B cell (primary cell): Measurements from ENCODE around the gene DCST2. TPM values are rescaled to one million over a fixed set of nuclear protein-coding genes. Genes with fewer than 3 reads are reported as not detected.

ENCODE experiments used
- ATAC-seq: fragments of 200-7000 bp; cut with Tn5 transposase; one replicate; pipeline ENCODE4 v1.10.0; 2021; ENCODE audit warnings: low read depth, mild to moderate bottlenecking, moderate number of reproducible peaks, moderate library complexity
- CTCF ChIA-PET: fragments of 350-600 bp; sonication (Branson Sonifier 250); formaldehyde crosslinking; loops from one replicate; lab custom pipeline; 2021; ENCODE audit warnings: antibody characterized with exemption, inconsistent platforms; lab: Charles Lee
- POLR2A ChIA-PET: fragments of 350-600 bp; sonication (Branson Sonifier 250); formaldehyde crosslinking; loops from one replicate; lab custom pipeline; 2021; ENCODE audit warnings: antibody characterized with exemption; lab: Charles Lee
- DNase-seq: peaks from one replicate; pipeline ENCODE4 v3.0.0; 2013
- H2AFZ ChIP-seq: 2 replicates; pipeline ENCODE4 v1.6.1; 2012; ENCODE audit warnings: mild to moderate bottlenecking, low read depth, low read length; ENCODE audit not compliant: insufficient read depth, poor library complexity, severe bottlenecking
- H3K27ac ChIP-seq, 2 donors: 1 replicate in 1 of 2; 2 replicates in 1 of 2; pipeline ENCODE4 v1.5.1; 2012 to 2013; ENCODE audit warnings: low read length in 2 of 2, mild to moderate bottlenecking in 2 of 2, moderate library complexity in 1 of 2
- H3K27me3 ChIP-seq, 4 experiments: fragments of 200-600 bp in 1 of 4; sonication (generic) in 1 of 4; replicated peaks in 1 of 4; 1 replicate in 2 of 4; 2 replicates in 2 of 4; pipeline versions ENCODE4 v1.6.1 to v1.7.0; 2013 to 2016; ENCODE audit warnings: low read length in 3 of 4, mild to moderate bottlenecking in 2 of 4, mixed read lengths in 1 of 4, moderate library complexity in 1 of 4; ENCODE audit not compliant: insufficient read depth in 4 of 4, control insufficient read depth in 3 of 4; ENCODE audit errors: control extremely low read depth in 1 of 4
- H3K36me3 ChIP-seq, 2 experiments: replicated peaks in 1 of 2; 1 replicate in 1 of 2; 2 replicates in 1 of 2; pipeline versions ENCODE4 v1.6.1 to v1.7.1; 2013; ENCODE audit warnings: low read length in 1 of 2; ENCODE audit not compliant: insufficient read depth in 2 of 2, control insufficient read depth in 1 of 2; ENCODE audit errors: control extremely low read depth in 1 of 2, extremely low read depth in 1 of 2
- H3K4me1 ChIP-seq, 2 donors: fragments of 200-600 bp in 1 of 2; sonication (generic) in 1 of 2; 1 replicate in 1 of 2; 2 replicates in 1 of 2; pipeline versions ENCODE4 v1.5.1 to v1.6.1; 2013 to 2017; ENCODE audit warnings: low read length in 2 of 2; ENCODE audit not compliant: control insufficient read depth in 2 of 2, insufficient read depth in 2 of 2
- H3K4me2 ChIP-seq: replicated peaks from 2 replicates; pipeline ENCODE3; 2012; ENCODE audit warnings: mild to moderate bottlenecking, low read depth, low read length; ENCODE audit not compliant: poor library complexity, severe bottlenecking
- H3K4me3 ChIP-seq, 5 experiments: fragments of 200-600 bp in 1 of 5; sonication (generic) in 1 of 5; 1 replicate in 3 of 5; 2 replicates in 2 of 5; pipeline versions ENCODE4 v1.5.1 to v1.7.0; 2011 to 2016; ENCODE audit warnings: low read length in 4 of 5, mild to moderate bottlenecking in 4 of 5, low read depth in 2 of 5, control low read depth in 1 of 5, moderate library complexity in 1 of 5; ENCODE audit not compliant: insufficient read depth in 1 of 5; ENCODE audit errors: control extremely low read depth in 1 of 5, extremely low read depth in 1 of 5
- H3K79me2 ChIP-seq: fragments of 200-600 bp; sonication (generic); one replicate; pipeline ENCODE4 v1.6.0; 2016; ENCODE audit warnings: low read length; ENCODE audit not compliant: control insufficient read depth, insufficient read depth
- H3K9ac ChIP-seq: fragments of 200-600 bp; sonication (generic); 2 replicates; pipeline ENCODE4 v1.6.1; 2017; ENCODE audit warnings: mild to moderate bottlenecking, low read length, moderate library complexity
- H3K9me3 ChIP-seq, 3 donors: one replicate each; pipeline versions ENCODE4 v1.6.1 to v1.7.1; 2013; ENCODE audit warnings: low read length in 2 of 3; ENCODE audit not compliant: control insufficient read depth in 2 of 3, insufficient read depth in 1 of 3; ENCODE audit errors: control extremely low read depth in 1 of 3
- H4K20me1 ChIP-seq: 2 replicates; pipeline ENCODE4 v1.6.0; 2012; ENCODE audit warnings: mild to moderate bottlenecking, low read length; ENCODE audit not compliant: insufficient read depth, control insufficient read depth, poor library complexity, severe bottlenecking
- H3K27ac Mint-ChIP-seq: one replicate; pipeline ENCODE4 v1.8.0; 2021; ENCODE audit warnings: mixed read lengths
- H3K27me3 Mint-ChIP-seq: one replicate; pipeline ENCODE4 v1.8.0; 2021; ENCODE audit warnings: mixed read lengths
- H3K4me1 Mint-ChIP-seq: one replicate; pipeline ENCODE4 v1.8.0; 2021; ENCODE audit warnings: mixed read lengths
- H3K4me3 Mint-ChIP-seq: one replicate; pipeline ENCODE4 v1.8.0; 2021; ENCODE audit warnings: mixed read lengths
- H3K9me3 Mint-ChIP-seq: one replicate; pipeline ENCODE4 v1.8.0; 2022; ENCODE audit warnings: mixed read lengths; ENCODE audit not compliant: insufficient read depth
- EZH2 ChIP-seq: IDR thresholded peaks from 2 replicates; pipeline ENCODE4 v1.6.1; 2012; ENCODE audit warnings: borderline replicate concordance, low read depth, mild to moderate bottlenecking, moderate library complexity, low read length; ENCODE audit not compliant: insufficient read depth, poor library complexity, severe bottlenecking
- WGBS: methylation state at CpG from one replicate; pipeline ENCODE4 v1.1.5; 2013; ENCODE audit warnings: missing lambda C conversion rate; ENCODE audit not compliant: insufficient coverage; 5-methylcytosine and 5-hydroxymethylcytosine counted together
- intact Hi-C: fragments of 100-400 bp; cut with micrococcal nuclease; formaldehyde crosslinking; loops from one replicate; pipeline ENCODE4 v1.10.0; 2022
- polyA plus RNA-seq: library from polyadenylated mRNA; depleted of rRNA; stranded (reverse); fragments of >200 nt; gene quantifications from 2 replicates; pipeline ENCODE4 v1.2.3, GENCODE V29; 2012
- total RNA-seq, 2 donors: library from RNA; stranded (reverse); fragments of 120-200 nt in 1 of 2; gene quantifications; 1 replicate in 1 of 2; 2 replicates in 1 of 2; pipeline versions ENCODE4 v1.2.3 to v1.2.4, GENCODE V29; 2013 to 2022
- TF ChIP-seq, protein P1 (sequence below): fragments of 200-600 bp; IDR thresholded peaks from one replicate; pipeline ENCODE4 v1.8.0; 2022; ENCODE audit warnings: antibody characterized with exemption, mild to moderate bottlenecking

Gene DCST2
- total and polyA plus RNA-seq, 2 donors (not counting 1 experiment from before 2014, with no cell fraction given) = 0.89 to 5.4 TPM

- no peaks in the 10 kb centered on the region for H3K27me3 ChIP-seq
- peak overlapping the region; percentile 75 for H3K9ac ChIP-seq
- intact Hi-C loops = loop anchor here (1.0 kb wide), 3 partner anchors 24 to 44 kb away; no protein-coding TSS in a partner anchor
- no peaks in the 10 kb centered on the region for H4K20me1 ChIP-seq
- no peaks in the 10 kb centered on the region for H3K36me3 ChIP-seq
- 7% methylated on average over 34 of the region's 40 CpGs for WGBS
- peak overlapping the region; percentile 84 for H3K27ac Mint-ChIP-seq
- peak overlapping the region; percentile 90 for H3K4me3 Mint-ChIP-seq
- no peak for TF ChIP-seq EZH2
- TF ChIP-seq, protein P1, sequence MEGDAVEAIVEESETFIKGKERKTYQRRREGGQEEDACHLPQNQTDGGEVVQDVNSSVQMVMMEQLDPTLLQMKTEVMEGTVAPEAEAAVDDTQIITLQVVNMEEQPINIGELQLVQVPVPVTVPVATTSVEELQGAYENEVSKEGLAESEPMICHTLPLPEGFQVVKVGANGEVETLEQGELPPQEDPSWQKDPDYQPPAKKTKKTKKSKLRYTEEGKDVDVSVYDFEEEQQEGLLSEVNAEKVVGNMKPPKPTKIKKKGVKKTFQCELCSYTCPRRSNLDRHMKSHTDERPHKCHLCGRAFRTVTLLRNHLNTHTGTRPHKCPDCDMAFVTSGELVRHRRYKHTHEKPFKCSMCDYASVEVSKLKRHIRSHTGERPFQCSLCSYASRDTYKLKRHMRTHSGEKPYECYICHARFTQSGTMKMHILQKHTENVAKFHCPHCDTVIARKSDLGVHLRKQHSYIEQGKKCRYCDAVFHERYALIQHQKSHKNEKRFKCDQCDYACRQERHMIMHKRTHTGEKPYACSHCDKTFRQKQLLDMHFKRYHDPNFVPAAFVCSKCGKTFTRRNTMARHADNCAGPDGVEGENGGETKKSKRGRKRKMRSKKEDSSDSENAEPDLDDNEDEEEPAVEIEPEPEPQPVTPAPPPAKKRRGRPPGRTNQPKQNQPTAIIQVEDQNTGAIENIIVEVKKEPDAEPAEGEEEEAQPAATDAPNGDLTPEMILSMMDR = peak; percentile 79
- ChIA-PET CTCF (interaction anchor here (0.6 to 18.4 kb wide), 22 partner anchors 9 to 1289 kb away, joined by 3 to 295 read pairs (median 6); partner anchors contain the start of genes CKS1B, FLAD1, PBXIP1 and PMVK), POLR2A (interaction anchor here (0.7 to 7.4 kb wide), 12 partner anchors 11 to 138 kb away, joined by 3 to 74 read pairs (median 5); partner anchors contain the start of genes CKS1B, FLAD1, PMVK and PYGO2)
- no peaks in the 10 kb centered on the region for H3K9me3 ChIP-seq
- H3K4me2 ChIP-seq = peak overlapping the region; percentile 97
- peak overlapping the region; percentile 0 to 93 (median 74) for H3K4me3 ChIP-seq
- H2AFZ ChIP-seq = peak overlapping the region; percentile 68
- no peaks in the 10 kb centered on the region for H3K27me3 Mint-ChIP-seq
- peaks cover 21% of the 10 kb centered on the region for H3K79me2 ChIP-seq
- H3K4me1 ChIP-seq = peaks cover 12 to 21% of the 10 kb centered on the region in 2 donors
- peak overlapping the region; percentile 39 to 48 for H3K27ac ChIP-seq
- DNase-seq (peak; percentile 78), ATAC-seq (no peak)
- H3K9me3 Mint-ChIP-seq = no peaks in the 10 kb centered on the region
- peaks cover 28% of the 10 kb centered on the region for H3K4me1 Mint-ChIP-seq
These were observed 34.6 kb downstream of the DCST2 start for GRCh38 chr1:154998818-154999570.
